A375 (cell line): ENCODE data around the gene SDK2. TPM values are rescaled to one million over a fixed set of nuclear protein-coding genes. Genes with fewer than 3 reads are reported as not detected.

ENCODE experiments used
- total RNA-seq: library from RNA; depleted of rRNA; stranded (reverse); fragments of >200 nt; shearing (Covaris generic); gene quantifications from 2 replicates; pipeline ENCODE4 v1.2.3, GENCODE V29; 2014; rRNA removed

The SDK2 gene, protein sequence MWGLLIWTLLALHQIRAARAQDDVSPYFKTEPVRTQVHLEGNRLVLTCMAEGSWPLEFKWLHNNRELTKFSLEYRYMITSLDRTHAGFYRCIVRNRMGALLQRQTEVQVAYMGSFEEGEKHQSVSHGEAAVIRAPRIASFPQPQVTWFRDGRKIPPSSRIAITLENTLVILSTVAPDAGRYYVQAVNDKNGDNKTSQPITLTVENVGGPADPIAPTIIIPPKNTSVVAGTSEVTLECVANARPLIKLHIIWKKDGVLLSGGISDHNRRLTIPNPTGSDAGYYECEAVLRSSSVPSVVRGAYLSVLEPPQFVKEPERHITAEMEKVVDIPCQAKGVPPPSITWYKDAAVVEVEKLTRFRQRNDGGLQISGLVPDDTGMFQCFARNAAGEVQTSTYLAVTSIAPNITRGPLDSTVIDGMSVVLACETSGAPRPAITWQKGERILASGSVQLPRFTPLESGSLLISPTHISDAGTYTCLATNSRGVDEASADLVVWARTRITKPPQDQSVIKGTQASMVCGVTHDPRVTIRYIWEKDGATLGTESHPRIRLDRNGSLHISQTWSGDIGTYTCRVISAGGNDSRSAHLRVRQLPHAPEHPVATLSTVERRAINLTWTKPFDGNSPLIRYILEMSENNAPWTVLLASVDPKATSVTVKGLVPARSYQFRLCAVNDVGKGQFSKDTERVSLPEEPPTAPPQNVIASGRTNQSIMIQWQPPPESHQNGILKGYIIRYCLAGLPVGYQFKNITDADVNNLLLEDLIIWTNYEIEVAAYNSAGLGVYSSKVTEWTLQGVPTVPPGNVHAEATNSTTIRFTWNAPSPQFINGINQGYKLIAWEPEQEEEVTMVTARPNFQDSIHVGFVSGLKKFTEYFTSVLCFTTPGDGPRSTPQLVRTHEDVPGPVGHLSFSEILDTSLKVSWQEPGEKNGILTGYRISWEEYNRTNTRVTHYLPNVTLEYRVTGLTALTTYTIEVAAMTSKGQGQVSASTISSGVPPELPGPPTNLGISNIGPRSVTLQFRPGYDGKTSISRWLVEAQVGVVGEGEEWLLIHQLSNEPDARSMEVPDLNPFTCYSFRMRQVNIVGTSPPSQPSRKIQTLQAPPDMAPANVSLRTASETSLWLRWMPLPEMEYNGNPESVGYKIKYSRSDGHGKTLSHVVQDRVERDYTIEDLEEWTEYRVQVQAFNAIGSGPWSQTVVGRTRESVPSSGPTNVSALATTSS (N-terminal part only)
- 0.03 and 0.04 TPM in 2 replicates for total RNA-seq

DNA sequence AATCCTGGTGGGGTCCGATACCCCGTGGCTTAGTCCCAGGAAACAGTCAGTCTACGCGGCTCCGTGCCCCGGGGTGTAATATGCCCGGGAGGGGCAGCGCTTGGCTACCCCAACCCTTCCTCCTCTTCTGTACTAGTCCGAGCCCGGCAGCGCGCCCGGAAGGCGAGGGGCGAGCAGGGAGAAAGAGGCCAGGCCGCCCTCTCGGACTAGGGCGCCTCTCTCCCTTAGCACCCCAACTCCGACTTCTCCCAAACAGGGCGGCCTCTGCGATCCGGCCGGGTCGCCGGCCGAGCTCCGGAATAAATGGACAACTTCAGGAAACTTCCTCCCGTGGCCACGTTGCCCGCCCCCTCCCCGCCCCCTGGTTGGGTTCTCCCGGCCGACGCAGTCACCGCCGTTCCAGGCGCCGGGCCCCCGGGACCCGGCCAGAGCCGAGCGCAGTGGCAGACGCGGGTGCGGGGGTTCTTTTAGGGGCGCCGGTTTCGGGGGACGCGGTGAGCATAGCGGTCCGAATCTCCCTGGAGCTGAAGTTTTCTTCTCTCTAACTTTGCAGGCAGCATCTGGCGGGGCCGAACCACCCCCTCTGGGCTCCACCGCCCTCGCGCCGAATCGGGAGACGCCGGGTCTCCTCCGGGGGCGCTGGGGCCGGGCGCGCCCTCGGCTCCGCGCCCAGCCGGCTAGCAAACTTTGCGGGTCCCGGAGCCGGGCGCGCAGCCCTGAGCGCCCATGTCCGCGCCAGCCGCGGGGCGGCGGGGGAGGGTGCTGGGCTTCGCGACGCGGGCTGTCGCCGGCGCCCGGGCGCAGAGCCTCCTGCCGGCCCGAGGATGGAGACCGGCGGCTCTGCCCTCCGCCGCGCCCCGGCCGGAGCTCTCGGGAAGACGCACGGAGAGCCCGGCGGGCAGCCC lies at the start of gene SDK2:
TSS of gene SDK2 (minus strand) at position 301 of the 905 bp plus-strand sequence. CDS start 357 bp downstream, outside the sequence.

DNA sequence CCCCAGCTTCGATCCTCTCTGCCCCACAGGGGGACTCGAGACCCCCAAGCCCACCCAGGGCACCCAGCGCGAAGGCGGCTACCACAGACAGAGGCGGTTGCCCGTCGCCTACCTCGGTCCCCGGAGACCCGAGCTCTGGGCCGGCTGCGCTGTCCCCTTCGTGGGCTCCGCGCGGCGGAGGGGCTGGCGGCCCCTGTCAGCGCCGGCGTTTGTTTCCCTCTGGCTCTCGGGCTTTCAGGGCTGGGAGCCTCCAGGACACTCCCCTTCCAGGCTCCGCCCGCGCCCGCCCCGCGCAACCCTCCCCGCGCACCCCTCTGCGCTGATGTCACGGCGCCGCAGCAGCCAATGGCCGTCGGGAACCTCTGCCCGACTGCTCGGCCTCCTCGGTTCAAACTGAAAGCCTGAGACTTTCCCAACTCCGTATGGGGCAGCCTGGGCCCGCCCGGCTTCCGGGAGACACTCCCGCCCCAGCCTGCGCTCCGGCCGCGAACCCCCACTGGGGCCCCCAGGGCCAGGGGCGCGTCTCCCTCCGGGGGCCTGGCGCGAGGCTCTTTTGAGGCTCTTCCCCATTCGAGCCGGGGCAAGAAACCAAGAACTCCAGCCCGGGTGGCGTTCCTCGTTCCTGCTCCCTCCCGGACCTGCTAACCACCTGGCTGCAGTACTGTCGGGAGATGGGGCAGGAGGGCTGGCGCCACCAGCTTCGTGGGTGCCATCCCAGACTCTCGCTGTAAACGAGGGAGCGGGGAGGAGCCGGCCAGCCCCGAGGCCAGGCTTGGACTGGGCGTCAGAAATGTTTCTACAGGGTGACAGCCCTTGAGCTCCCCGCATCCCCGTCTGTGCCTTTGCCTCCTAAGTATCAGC lies 332.2 kb downstream of the SDK2 start, which contains the start of gene CDC42EP4:
TSS of gene CDC42EP4 (minus strand) at position 221 of the 861 bp plus-strand sequence. CDS start 25,501 bp downstream, outside the sequence.

